ENCODE results near the gene CDH23.

DNA sequence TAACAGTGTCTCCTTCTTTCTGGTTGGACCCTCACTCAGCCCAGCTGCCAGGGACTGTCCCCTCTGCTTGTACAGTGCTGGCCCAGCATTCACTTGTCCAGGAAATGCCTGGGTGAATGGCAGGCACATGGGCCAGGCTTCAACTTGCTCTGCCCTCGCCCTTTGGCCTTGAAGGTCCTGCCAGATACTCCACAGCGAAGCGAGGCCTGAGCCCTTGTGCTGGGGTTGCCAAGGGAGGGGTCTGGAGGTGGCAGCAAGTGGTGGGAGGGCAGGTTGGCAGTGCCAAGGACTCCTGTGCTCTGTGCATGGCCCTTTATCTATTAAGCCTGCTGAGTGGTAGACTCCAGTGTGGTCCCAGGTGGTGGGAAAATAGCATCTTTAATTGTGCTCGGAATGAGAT, 75.7 kb downstream of the CDH23 start:
- TF ChIP-seq, protein P1, sequence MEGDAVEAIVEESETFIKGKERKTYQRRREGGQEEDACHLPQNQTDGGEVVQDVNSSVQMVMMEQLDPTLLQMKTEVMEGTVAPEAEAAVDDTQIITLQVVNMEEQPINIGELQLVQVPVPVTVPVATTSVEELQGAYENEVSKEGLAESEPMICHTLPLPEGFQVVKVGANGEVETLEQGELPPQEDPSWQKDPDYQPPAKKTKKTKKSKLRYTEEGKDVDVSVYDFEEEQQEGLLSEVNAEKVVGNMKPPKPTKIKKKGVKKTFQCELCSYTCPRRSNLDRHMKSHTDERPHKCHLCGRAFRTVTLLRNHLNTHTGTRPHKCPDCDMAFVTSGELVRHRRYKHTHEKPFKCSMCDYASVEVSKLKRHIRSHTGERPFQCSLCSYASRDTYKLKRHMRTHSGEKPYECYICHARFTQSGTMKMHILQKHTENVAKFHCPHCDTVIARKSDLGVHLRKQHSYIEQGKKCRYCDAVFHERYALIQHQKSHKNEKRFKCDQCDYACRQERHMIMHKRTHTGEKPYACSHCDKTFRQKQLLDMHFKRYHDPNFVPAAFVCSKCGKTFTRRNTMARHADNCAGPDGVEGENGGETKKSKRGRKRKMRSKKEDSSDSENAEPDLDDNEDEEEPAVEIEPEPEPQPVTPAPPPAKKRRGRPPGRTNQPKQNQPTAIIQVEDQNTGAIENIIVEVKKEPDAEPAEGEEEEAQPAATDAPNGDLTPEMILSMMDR (conservative IDR thresholded peaks at IDR 0.05; ENCODE audit: low read depth, low read length) = no peak
- TF ChIP-seq EZH2 (IDR thresholded peaks at IDR 0.05; ENCODE audit: low read length, unreplicated experiment) (no peak), EZH2phosphoT487 (IDR thresholded peaks at IDR 0.05; ENCODE audit: borderline replicate concordance, low read length) (no peak)
